NCI-H1417 (cell line): ENCODE measurements around the gene TEX48.

Experiments
- DNase-seq, 3 experiments: peaks; one replicate each; lab custom pipeline; 2025; lab: John Stamatoyannopoulos, UW

The TEX48 gene, protein sequence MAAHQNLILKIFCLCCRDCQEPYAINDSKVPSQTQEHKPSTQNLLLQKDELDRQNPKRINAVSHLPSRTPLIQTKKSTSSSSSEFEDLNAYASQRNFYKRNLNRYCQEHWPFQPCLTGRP

DNA sequence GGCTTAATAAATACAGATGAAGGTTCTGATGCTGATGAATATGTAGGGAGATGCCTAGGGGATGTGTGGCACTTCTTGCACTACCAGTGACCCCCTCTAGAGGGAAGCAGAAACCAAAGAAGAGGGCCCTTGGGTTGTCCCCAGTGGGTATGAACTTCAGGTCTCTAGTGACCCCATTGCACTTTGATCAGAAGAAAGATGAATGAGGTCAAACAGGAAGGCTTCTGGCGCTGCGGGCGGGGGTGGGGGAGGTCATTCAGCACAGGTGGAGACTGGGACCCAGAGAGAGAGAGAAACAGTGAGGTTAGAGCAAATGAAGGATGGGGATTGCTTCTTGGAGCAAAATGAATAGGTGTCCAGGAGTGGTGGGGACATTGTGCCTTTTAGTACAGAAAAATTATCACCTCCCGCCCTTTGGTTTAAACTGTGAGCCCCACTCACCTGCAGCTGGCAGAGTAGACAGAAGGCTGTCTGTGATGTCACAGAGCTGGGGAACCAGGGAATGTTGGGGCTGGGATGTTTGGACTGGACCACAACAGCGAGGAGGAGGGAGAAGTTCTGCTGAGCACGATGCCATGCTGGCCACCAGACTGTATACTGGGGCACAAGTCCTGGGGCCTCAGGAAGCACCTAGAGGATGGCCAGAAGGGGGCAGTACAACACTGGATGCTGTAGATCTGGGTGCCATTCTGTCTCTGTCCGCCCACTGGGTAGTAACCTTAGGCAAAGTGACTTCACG, at the start of gene TEX48:
Gene TEX48, minus strand, starts transcription at position 599 of the 739 bp plus-strand sequence. CDS start 10,469 bp downstream, outside the sequence.
- peak; percentile 59 to 84 (median 70) for DNase-seq

DNA sequence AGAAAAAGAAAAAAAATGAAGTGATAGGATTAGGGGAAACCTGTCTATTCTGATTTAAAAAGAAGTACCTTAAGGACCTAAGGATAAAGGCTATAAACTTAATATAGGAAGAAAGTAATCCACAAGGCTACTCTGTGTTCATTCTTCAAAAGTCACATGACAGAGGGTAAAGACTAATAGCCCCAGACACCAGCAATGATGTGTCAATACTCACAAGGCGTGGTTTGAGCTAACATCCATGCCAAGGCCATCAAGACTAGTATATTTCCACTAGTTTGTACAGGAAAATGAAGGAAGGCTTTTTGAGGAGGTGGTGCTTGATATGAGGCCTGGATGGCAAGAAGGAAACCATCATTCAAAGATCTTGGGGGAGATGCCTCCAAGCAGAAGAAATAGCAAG, 49.7 kb upstream of the TEX48 start:
- no peak for DNase-seq

DNA sequence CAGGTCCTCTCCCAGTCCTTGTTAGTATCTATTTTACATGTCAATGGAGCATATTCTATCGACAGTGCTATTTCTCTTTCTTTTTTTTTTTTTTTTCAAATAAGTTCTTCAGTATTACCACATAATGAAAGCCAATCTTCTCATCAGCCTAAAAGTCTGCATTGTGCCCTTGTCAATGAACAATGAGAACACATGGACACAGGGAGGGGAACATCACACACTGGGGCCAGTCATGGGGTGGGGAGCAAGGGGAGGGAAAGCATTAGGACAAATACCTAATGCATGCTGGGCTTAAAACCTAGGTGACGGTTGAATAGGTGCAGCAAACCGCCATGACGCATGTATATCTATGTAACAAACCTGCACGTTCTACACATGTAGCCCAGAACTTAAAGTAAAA, 47.7 kb upstream of the TEX48 start:
- no peak for DNase-seq

DNA sequence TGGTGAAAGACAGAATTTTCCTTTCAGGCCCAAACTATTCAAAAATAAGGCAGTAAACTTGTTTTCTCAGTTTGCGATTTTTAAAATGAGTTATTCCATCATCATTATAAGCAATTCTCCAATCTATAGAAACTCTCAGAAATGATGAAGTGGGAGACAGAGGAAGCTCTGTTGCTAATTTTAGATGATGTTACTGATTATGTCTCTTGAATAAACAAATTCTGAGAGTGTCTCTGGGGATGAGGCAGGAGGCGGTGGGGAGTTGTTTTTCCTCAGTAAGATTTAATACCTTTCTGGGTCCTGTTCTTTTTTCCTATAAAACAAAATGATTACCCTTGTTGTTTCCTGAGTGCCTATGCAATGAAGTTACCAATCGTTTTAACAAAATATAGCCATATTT, 43.9 kb upstream of the TEX48 start:
- DNase-seq = peak in 1 of 3 experiments; percentile 23

DNA sequence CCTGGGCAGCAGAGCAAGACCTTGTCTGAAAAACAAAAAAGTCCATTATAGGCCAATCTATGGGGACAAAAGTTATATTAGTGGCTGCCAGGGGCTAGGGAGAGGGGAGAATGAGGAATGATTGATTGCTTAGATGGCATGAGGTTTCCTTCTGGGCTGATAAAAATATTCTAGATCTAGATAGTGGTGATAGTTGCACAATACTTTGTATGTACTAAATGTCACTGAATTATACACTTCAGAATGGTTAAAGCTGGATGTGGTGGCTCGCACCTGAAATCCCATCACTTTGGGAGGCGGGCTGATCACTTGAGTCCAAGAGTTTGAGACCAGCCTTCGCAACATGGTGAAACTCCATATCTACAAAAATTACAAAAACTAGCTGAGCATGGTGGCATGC, 42.8 kb upstream of the TEX48 start:
- no peak for DNase-seq

DNA sequence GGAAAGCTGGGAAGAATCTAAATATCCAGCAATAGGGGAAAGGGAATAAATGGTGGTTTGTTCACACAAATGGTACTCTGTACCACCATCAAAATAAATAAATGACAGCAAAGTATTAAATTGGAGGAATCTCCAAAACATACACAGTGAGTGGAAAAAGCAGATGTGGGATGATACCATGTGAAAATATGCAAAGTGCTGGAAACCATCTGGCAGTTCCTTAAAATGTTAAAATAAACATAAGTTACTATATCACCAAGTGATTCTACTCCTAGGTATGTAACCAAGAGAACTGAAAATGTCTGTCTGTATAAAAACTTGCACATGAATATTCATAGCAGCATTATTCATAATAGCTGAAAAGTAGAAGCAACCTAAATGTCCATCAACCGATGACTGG, 41.9 kb upstream of the TEX48 start:
- no peak for DNase-seq

DNA sequence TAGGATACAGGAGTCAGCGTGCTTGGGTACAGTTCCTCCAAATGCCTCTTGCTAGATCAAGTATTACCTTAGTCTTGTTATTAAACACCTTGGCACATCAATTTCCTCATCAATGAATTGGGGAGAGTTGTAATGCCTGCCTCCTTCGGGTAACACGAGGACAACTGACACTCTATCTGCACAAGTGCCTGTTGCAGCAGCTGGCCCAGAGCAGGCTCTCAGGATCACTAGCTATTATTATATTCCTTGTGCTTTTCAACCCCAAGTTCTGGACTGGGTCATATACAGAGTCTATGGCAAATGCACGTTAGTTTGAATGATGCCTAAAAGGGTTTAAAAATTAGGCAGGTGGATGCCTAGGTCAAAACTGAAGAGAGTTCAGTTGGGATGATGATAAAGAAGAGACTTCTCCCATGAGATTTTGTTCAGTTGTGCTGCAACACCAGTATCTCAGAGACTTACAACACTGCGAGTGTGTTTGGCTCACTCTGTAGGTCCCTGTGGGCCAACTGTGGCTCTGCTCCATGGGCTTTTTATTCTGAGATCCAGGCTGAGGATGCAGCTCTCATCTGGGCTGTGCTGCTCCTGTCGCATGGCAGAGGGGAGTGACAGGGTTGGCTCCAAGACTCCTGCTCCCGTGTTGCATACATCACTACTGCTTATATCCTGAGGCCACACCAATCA, 41.1 kb upstream of the TEX48 start:
- DNase-seq = peak in 1 of 3 experiments; percentile 30

DNA sequence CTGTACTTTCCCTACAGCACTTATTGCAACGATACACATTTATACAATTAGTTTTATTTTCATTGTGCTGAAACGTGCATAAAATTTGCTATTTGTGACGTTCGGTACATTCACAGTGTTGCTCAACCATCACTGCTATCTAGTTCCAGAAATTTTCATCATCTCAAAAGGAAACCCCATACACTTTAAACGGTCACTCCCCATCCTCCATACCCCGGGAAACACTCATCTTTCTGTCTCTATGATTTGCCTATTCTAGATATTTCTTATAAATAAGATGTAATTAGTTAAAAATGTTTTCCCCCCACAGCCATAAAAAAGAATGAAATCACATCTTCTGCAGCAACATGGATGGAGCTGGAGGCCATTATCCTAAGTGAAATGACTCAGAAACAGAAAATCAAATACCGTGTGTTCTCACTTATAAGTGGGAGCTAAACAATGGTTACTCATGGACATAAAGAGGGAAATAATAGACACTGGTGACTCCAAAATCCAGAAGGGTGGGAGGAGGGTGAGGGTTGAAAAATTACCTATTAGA, 40.2 kb upstream of the TEX48 start:
- peak in 2 of 3 experiments; percentile 10 to 58 for DNase-seq

DNA sequence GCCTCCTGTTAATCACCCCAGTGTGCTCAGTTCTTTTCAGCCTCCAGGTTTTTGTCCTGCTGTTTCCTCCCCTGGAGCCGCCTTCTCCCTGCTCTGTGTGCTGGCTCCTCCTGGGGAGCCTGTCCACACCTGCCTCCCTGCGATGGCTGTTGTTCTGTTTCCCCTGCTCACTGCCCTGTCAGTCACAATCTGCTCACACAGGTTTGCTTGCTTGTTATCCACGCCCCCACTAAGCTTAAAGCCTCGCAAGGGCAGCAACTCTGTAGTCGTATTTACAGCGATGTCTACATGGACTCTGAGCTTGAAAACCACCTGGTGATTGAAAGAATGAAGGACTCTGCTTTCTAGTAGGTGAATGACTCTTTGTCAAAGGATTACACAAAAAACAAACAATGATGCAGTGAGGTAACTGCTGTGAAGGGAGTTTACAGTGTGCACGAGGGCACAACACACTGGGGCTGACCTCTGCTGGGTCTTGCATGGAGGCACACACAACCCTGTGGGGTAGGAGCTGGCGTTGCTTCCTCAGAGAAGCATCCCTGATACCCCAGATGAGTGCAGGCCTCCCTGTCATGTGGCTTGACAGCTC, 39.6 kb upstream of the TEX48 start:
- DNase-seq = peak in 2 of 3 experiments; percentile 85 to 93

DNA sequence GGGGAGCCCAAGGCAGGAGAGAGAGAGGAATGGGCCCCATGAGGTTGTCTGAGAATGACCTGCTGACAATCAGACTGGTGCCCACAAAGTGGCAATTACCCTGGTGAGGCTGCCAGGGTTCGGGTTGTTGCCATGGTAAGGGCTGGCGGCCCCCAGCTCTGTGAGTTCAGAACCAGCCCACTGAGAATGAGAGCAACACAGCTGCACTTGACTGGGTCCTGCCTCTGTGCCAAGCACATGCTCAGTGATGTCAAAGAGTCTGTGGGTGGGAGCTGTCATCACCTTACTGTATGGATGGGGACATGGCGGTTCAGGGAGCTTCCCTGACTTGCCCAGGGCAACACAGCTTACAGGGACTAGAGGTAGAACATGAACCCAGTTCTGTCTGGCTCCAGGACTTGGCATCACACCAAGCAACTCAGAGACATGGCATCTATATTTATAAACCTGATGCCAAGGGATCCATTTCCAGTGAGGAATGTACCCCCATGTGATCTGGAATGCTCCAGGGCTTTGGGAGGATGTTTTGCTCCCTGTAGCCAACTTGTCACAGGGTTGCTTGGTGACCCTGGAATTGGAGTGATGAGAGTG, 38.2 kb upstream of the TEX48 start:
- no peak for DNase-seq

DNA sequence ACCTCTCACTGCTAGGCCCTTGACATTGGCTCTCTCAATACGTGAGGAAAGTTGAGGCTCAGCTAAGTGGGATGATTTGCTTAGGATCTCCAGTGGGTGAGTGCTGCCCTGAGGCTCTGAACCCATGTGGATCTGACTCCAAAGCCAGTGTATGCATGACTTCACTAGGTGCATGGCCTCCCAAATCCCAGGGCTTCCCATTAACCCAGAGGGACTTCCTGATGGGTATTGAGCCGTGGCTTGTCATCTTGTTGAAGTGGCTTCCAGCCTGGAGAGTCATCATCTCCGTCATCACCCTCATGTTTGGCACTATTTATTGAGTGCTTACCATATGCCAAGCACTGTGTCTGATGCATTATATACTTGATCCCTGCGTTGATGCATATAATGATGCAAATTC, 37.3 kb upstream of the TEX48 start:
- DNase-seq = no peak

DNA sequence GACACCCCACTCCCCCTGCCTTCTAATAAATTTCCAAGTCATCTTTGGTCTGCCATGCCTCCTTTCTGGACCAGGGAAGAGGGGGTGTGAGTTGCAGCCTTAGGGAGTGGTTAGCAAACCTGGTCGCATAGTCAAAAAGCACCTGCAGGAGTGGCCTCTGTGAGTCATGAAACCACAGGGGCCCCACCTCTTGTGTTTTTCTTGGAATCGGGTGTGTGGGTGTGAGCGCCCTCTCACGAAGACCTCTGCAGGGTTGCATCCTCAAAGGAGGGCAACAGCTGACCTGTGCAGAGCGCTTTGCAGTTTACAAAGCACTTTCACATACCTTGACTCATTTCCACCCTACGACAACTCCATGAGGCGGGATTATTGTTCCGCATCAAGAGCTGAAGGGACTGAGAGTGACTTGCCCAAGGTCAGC, 36.8 kb upstream of the TEX48 start:
- no peak for DNase-seq

DNA sequence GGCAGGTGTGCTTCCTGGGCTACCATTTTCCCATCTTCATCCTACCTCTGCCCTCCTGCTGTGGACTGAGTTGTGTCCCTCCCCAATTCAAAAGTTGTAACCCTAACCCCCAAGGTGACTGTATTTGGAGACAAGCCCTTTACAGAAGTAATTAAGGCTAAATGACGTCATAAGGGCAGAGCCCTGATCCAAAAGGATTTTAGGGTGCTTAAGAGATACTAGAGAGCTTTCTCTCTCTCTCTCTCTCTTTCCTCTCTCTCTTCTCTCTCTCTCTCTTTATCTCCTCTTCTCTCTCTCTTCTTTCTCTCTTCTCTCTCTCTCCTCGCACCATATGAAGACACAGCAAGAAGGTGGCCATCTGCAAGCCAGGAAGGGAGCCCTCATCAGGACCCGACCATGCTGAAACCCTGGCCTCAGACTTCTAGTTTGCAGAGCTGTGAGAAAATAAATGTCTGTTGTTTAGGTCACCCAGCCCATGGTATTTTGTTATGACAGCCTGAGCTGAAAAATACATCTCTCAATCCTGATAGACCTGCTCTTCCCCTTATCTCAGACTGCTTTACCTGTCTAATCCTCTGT, 36.0 kb upstream of the TEX48 start:
- DNase-seq = no peak

DNA sequence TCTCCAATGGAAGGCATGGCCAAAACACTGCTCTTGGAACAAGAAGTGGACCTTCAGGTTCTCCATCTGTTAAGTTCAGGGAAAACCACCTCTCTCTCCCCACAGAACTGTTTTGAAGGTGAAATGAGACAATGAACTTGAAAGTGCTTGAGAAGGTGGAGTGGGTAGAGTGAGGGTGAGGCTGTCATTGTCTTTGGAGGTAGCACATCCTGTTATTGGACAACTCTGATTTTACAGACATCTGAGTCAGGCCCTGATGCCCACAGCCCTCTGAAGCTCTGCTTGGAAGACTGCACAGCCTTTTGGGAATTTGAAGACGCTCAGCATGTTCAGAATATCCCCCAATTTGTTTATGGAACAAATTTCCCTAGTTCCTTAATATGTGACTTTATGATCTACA, 27.6 kb upstream of the TEX48 start:
- DNase-seq = peak in 1 of 3 experiments; percentile 15

DNA sequence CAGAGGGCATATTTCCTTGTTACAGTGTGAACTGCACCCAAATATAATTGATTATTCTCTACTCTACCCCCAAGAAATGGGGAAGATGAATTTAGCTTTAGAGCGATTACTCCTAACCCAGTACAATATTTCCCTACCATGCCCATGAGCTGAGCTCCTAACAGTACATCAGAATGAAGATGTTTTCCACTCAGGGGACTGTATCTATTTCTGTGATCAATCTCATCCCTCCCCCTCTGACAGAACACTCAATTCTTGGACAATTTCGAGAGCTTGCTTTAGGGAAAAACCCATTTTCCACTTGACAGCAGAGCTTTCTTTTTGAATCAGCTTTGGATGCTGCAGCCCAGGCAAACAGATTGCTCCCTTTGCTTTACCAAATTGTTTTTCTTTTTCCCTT, 24.7 kb upstream of the TEX48 start:
- no peak for DNase-seq

DNA sequence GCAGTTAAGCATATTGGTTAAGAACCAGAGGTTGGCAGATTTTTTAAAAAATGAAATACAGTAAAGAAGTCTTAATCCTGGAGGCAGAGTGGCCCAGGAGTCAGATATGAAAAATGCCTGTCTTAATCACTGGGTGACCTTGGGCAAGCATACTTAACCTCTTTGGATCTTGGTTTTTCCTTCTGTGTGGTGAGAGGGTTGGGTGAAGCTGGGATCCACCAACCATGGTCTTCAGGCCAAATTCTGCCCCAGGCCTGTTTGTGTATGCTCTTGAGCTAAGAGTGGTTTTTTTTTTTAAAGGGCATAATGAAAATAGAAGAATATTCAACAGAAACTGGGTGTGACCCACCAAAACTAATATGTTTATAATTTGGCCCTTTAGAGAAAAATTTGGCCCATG, 20.0 kb upstream of the TEX48 start:
- no peak for DNase-seq

DNA sequence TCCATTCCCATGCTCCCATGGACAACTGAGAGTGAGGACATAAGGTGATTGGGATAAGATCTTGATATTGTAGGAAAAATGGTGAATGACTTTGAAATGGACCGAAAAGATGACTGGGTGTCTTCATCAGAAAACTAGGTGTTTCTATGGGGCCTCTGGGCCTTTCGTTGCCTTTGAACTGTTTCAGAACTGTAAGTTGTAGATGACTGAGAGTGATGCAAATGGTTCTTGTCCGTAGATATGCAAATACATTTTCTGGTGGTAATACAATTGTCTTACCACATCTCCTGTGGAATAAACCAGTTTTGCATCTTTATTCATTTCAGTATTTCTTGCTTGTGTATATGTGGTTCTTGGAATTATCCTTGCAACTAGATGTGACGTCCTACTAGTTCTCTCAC, 16.0 kb upstream of the TEX48 start:
- DNase-seq = no peak

DNA sequence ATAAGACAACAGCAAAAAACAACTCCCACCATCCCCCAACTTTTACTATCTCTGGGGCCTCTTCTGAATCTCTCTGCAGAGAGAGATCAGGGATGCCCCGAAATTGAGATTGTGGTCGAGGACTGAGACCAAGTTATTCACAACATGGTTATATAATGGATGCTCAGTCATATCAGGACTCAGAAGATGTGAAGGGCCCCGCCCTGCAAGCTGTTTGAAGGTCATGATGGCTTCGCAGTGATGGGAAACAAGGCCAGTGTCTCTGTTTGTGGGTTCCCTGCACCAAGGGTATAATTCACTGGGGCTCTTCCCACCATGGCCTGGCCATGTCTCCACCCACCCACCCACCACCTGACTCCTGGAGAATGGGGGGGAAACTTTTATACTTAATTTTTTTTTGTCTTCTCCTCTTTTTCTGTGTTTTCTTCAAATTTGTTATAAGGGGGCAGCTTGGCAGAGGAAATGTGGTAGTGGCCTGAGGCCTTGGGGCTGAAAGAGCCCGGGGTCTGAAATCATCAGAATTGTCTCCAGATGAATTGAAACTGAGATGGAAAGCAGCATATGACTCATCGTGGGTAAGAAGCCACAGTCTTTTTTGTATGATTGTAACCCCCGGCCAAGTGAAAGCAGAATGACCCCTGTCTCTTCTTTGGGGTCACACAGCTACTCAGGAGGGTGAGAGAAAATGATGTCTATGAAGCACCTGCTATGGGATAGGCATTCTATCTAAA, 15.0 kb upstream of the TEX48 start:
- no peak for DNase-seq

DNA sequence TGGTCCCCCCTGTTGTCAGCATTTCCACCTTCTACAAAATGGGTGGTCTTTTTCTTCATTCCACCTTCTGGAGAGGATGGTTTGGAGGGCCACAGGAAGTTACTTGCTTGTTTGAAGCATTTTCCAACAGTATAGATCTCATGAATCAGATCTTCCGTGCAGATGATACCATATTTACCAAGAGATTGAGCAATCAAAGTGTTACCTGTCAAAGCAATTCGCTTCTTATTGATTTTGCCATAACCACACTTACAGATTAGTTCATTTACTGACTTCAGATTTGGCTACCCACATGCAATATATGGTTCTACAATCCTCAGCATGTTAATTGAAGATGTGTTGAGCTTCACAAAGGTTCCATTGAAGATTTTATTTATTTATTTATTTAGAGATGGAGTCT, 14.0 kb upstream of the TEX48 start:
- no peak for DNase-seq

DNA sequence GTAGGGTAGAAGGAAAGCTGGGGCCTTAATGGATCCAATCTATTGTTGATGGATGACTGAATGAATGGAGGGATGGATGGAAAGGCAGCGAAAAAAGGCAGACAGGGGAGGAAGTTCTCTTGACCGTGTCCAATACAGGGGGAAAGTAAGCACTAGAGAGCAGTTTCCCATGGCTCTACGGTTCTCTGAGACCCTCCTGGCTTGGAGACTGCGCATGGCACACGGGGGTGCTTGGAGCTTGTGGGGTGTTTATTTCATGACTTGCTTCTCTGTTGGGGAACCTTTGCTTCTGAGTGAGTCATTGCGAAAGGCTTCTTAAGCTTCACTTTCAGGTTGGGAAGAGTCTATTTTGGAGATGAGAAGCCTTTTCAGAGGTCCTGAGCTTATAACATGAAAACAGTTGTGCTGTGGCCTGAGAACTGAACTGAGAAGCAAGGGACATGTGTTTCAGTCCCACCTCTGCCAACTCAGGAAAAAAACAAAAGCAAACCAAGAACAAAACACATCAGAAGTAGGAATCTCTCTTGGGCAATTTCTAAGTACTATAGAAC, 12.8 kb upstream of the TEX48 start:
- no peak for DNase-seq

DNA sequence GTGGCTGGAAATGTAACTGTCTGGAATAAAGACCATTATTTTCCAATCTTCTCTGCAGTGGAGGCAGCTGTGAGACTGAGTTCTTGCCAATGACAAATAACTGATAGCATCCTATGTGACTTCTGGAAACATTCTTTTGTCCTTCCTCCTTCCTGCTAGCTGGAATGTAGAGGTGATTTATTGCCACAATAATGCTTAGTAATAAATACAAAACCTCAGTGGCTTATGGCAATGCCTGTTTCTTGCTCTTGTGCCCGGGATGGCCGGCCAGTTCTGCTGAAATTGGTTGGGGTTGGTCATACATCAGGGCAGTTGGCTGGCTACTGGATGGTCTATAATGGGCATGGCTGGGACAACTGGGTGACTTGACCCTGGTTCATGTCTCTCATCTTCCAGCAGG, 12.2 kb upstream of the TEX48 start:
- no peak for DNase-seq
